Measurements from ENCODE around the gene TBC1D5.
"Not testable (repeated sequence)": the region's sequence is repeated elsewhere in the genome, so short reads cannot be mapped to it uniquely, and the experiment has no call there.

The TBC1D5 gene

GRCh38 chr3:17655743-17656142, 86.7 kb downstream of the TBC1D5 start:
- no peak overlapping the region for H3K9ac ChIP-seq (ENCODE audit: low read depth in 1 of 2, low read length in 2 of 2)
- H3K4me3 ChIP-seq (ENCODE audit: low read length in 2 of 2) = no peak overlapping the region
- no peaks in the 10 kb centered on the region for H3K4me1 ChIP-seq (ENCODE audit: control insufficient read depth in 2 of 2, insufficient read depth in 2 of 2, low read length in 2 of 2)
- no peaks in the 10 kb centered on the region for H3K9me3 ChIP-seq (ENCODE audit: control insufficient read depth in 2 of 2, low read length in 2 of 2)
- H3K27me3 ChIP-seq (ENCODE audit: control insufficient read depth in 2 of 2, insufficient read depth in 2 of 2, low read length in 2 of 2) = no peaks in the 10 kb centered on the region
- no peak overlapping the region for H3K27ac ChIP-seq (ENCODE audit: low read depth in 2 of 2, low read length in 2 of 2)
- H3K36me3 ChIP-seq (ENCODE audit: control insufficient read depth in 2 of 2, insufficient read depth in 2 of 2, low read length in 2 of 2) = no peaks in the 10 kb centered on the region

- not testable (repeated sequence) for H3K36me3 ChIP-seq (ENCODE audit: control insufficient read depth in 2 of 2, insufficient read depth in 2 of 2, low read length in 2 of 2); H3K4me3 ChIP-seq (ENCODE audit: low read length in 2 of 2); H3K27me3 ChIP-seq (ENCODE audit: control insufficient read depth in 2 of 2, insufficient read depth in 2 of 2, low read length in 2 of 2); H3K4me1 ChIP-seq (ENCODE audit: control insufficient read depth in 2 of 2, insufficient read depth in 2 of 2, low read length in 2 of 2); H3K27ac ChIP-seq (ENCODE audit: low read depth in 2 of 2, low read length in 2 of 2); H3K9me3 ChIP-seq (ENCODE audit: control insufficient read depth in 2 of 2, low read length in 2 of 2); H3K9ac ChIP-seq (ENCODE audit: low read depth in 1 of 2, low read length in 2 of 2)
These were observed 92.7 kb downstream of the TBC1D5 start for GRCh38 chr3:17649748-17650147.

DNA sequence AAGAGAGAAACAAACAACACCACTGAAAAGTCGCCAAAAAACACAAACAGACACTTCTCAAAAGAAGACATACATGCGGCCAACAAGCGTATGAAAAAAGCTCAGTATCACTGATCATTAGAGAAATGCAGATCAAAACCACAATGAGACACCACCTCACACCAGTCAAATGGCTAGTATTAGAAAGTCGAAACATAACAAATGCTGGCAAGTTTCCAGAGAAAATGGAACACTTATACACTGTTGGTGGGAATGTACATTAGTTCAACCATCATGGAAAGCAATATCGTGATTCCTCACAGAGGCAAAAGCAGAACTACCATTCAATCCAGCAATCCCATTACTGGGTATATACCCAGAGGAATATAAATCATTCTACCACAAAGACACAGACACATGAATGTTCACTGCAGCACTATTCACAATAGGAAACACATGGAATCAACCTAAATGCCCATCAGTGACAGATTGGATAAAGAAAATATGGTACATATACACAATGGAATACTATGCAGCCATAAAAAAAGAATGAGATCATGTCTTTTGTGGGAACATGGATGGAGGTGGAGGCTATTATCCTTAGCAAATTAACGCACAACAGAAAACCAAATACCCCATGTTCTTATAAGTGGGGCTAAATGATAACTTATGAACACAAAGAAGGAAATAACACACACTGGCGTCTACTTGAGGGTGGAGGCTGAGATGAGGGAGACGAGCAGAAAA, 93.6 kb downstream of the TBC1D5 start:
- H3K4me3 ChIP-seq (ENCODE audit: low read length in 2 of 2); H3K36me3 ChIP-seq (ENCODE audit: control insufficient read depth in 2 of 2, insufficient read depth in 2 of 2, low read length in 2 of 2); H3K9ac ChIP-seq (ENCODE audit: low read depth in 1 of 2, low read length in 2 of 2); H3K27me3 ChIP-seq (ENCODE audit: control insufficient read depth in 2 of 2, insufficient read depth in 2 of 2, low read length in 2 of 2); H3K4me1 ChIP-seq (ENCODE audit: control insufficient read depth in 2 of 2, insufficient read depth in 2 of 2, low read length in 2 of 2); H3K9me3 ChIP-seq (ENCODE audit: control insufficient read depth in 2 of 2, low read length in 2 of 2); H3K27ac ChIP-seq (ENCODE audit: low read depth in 2 of 2, low read length in 2 of 2): not testable (repeated sequence)

- H3K27me3 ChIP-seq (ENCODE audit: control insufficient read depth in 2 of 2, insufficient read depth in 2 of 2, low read length in 2 of 2) = no peaks in the 10 kb centered on the region
- no peak overlapping the region for H3K27ac ChIP-seq (ENCODE audit: low read depth in 2 of 2, low read length in 2 of 2)
- no peak overlapping the region for H3K4me3 ChIP-seq (ENCODE audit: low read length in 2 of 2)
- H3K9ac ChIP-seq (ENCODE audit: low read depth in 1 of 2, low read length in 2 of 2) = no peak overlapping the region
- H3K36me3 ChIP-seq (ENCODE audit: control insufficient read depth in 2 of 2, insufficient read depth in 2 of 2, low read length in 2 of 2) = no peaks in the 10 kb centered on the region
- no peaks in the 10 kb centered on the region for H3K4me1 ChIP-seq (ENCODE audit: control insufficient read depth in 2 of 2, insufficient read depth in 2 of 2, low read length in 2 of 2)
- no peaks in the 10 kb centered on the region for H3K9me3 ChIP-seq (ENCODE audit: control insufficient read depth in 2 of 2, low read length in 2 of 2)
These were observed 97.2 kb downstream of the TBC1D5 start for GRCh38 chr3:17645074-17645698.

DNA sequence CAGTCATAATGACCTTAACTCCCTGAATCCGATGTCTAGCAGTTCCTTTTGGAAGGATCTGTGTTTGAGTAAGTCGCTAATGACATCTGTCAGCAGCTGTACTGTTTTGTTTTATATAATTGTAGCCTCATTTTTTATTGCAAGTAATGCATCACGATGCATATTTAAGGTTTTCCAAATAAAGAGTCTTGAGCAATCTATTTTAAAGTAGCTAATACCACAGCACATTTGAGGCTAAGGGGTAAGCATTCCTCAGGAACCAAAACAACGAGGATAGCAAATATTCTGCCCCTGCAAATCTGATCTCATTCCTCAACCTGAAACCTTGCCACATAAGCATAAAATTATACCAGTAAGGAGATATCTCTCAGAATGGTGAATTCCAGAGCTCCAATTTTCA, 98.7 kb downstream of the TBC1D5 start:
- H3K27me3 ChIP-seq (ENCODE audit: control insufficient read depth in 2 of 2, insufficient read depth in 2 of 2, low read length in 2 of 2) = no peaks in the 10 kb centered on the region

DNA sequence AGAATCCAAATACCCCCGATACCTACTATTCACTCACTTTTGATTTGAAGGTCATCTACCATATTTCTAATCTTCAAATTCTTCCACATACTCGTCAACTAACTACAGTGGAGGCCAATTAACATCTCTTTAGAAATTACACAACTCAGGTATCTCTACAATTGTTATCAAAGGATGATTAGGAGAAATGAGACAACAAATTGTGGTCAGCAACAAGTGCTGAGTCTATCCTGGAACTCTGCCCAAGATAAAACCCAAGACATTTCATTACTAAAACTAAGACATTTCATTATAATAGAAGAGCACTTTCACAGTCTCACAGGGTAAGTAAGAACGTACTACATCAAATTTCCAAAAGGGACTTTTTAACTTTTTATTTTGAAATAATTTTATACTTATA, 100.0 kb downstream of the TBC1D5 start:
- Histone ChIP-seq H3K9me3 (ENCODE audit: control insufficient read depth in 2 of 2, low read length in 2 of 2) (no peaks in the 10 kb centered on the region), H3K4me3 (ENCODE audit: low read length in 2 of 2) (no peak overlapping the region), H3K4me1 (ENCODE audit: control insufficient read depth in 2 of 2, insufficient read depth in 2 of 2, low read length in 2 of 2) (no peaks in the 10 kb centered on the region), H3K27me3 (ENCODE audit: control insufficient read depth in 2 of 2, insufficient read depth in 2 of 2, low read length in 2 of 2) (no peaks in the 10 kb centered on the region), H3K36me3 (ENCODE audit: control insufficient read depth in 2 of 2, insufficient read depth in 2 of 2, low read length in 2 of 2) (no peaks in the 10 kb centered on the region), H3K27ac (ENCODE audit: low read depth in 2 of 2, low read length in 2 of 2) (no peak overlapping the region), H3K9ac (ENCODE audit: low read depth in 1 of 2, low read length in 2 of 2) (no peak overlapping the region)

More for the DNA sequence above, 98.7 kb downstream of the TBC1D5 start:
- Histone ChIP-seq H3K4me3 (ENCODE audit: low read length in 2 of 2) (no peak overlapping the region), H3K27ac (ENCODE audit: low read depth in 2 of 2, low read length in 2 of 2) (no peak overlapping the region), H3K36me3 (ENCODE audit: control insufficient read depth in 2 of 2, insufficient read depth in 2 of 2, low read length in 2 of 2) (no peaks in the 10 kb centered on the region), H3K9me3 (ENCODE audit: control insufficient read depth in 2 of 2, low read length in 2 of 2) (no peaks in the 10 kb centered on the region), H3K9ac (ENCODE audit: low read depth in 1 of 2, low read length in 2 of 2) (no peak overlapping the region), H3K4me1 (ENCODE audit: control insufficient read depth in 2 of 2, insufficient read depth in 2 of 2, low read length in 2 of 2) (no peaks in the 10 kb centered on the region)

- Histone ChIP-seq H3K27me3 (ENCODE audit: control insufficient read depth in 2 of 2, insufficient read depth in 2 of 2, low read length in 2 of 2) (no peaks in the 10 kb centered on the region), H3K27ac (ENCODE audit: low read depth in 2 of 2, low read length in 2 of 2) (no peak overlapping the region), H3K4me3 (ENCODE audit: low read length in 2 of 2) (no peak overlapping the region), H3K36me3 (ENCODE audit: control insufficient read depth in 2 of 2, insufficient read depth in 2 of 2, low read length in 2 of 2) (no peaks in the 10 kb centered on the region), H3K9me3 (ENCODE audit: control insufficient read depth in 2 of 2, low read length in 2 of 2) (no peaks in the 10 kb centered on the region), H3K4me1 (ENCODE audit: control insufficient read depth in 2 of 2, insufficient read depth in 2 of 2, low read length in 2 of 2) (no peaks in the 10 kb centered on the region), H3K9ac (ENCODE audit: low read depth in 1 of 2, low read length in 2 of 2) (no peak overlapping the region)
These were observed 102.0 kb downstream of the TBC1D5 start for GRCh38 chr3:17640466-17640865.

DNA sequence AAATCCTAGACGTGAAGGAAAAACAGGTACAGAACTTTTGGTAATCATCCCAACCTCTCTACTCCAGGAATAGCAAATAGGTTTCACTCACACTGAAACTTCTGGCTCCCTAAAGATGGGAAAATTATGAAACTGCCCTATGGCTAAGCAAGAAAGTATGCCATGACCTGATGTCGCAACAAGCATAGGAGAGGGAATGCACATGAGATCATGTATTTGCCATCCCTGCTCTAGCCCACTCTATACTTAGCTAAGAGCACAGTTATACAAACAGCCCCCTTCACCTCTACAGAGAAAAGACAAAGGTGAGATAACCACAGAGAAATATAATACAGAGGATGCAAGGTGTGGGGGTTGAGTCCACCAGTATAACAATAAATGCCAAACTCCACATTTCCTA, 102.7 kb downstream of the TBC1D5 start:
- Histone ChIP-seq H3K4me1 (ENCODE audit: control insufficient read depth in 2 of 2, insufficient read depth in 2 of 2, low read length in 2 of 2) (no peaks in the 10 kb centered on the region), H3K4me3 (ENCODE audit: low read length in 2 of 2) (no peak overlapping the region), H3K9ac (ENCODE audit: low read depth in 1 of 2, low read length in 2 of 2) (no peak overlapping the region), H3K27me3 (ENCODE audit: control insufficient read depth in 2 of 2, insufficient read depth in 2 of 2, low read length in 2 of 2) (no peaks in the 10 kb centered on the region), H3K36me3 (ENCODE audit: control insufficient read depth in 2 of 2, insufficient read depth in 2 of 2, low read length in 2 of 2) (no peaks in the 10 kb centered on the region), H3K9me3 (ENCODE audit: control insufficient read depth in 2 of 2, low read length in 2 of 2) (no peaks in the 10 kb centered on the region), H3K27ac (ENCODE audit: low read depth in 2 of 2, low read length in 2 of 2) (no peak overlapping the region)

DNA sequence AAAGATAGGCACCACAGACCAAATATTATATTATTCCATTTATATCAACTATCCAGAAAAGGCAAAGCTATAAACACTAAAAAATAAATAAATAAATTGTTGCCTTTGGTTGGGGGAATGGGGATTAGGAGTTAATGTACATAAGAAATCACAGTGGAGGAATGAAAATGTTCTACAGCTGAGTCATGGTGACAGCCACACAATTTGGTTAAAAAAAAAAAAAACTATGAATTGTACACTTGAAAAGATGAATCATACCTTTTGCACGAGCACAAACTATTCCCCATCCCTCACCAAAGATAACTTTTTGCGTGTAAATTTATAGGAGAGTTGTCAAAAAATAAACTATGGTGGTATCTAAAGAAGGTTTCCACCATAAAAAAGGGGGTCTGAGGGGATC, 103.2 kb downstream of the TBC1D5 start:
- Histone ChIP-seq H3K27ac (ENCODE audit: low read depth in 2 of 2, low read length in 2 of 2) (no peak overlapping the region), H3K9me3 (ENCODE audit: control insufficient read depth in 2 of 2, low read length in 2 of 2) (no peaks in the 10 kb centered on the region), H3K4me3 (ENCODE audit: low read length in 2 of 2) (no peak overlapping the region), H3K4me1 (ENCODE audit: control insufficient read depth in 2 of 2, insufficient read depth in 2 of 2, low read length in 2 of 2) (no peaks in the 10 kb centered on the region), H3K36me3 (ENCODE audit: control insufficient read depth in 2 of 2, insufficient read depth in 2 of 2, low read length in 2 of 2) (no peaks in the 10 kb centered on the region), H3K27me3 (ENCODE audit: control insufficient read depth in 2 of 2, insufficient read depth in 2 of 2, low read length in 2 of 2) (no peaks in the 10 kb centered on the region), H3K9ac (ENCODE audit: low read depth in 1 of 2, low read length in 2 of 2) (no peak overlapping the region)

- H3K4me1 ChIP-seq (ENCODE audit: control insufficient read depth in 2 of 2, insufficient read depth in 2 of 2, low read length in 2 of 2) = no peaks in the 10 kb centered on the region
- no peak overlapping the region for H3K27ac ChIP-seq (ENCODE audit: low read depth in 2 of 2, low read length in 2 of 2)
- H3K36me3 ChIP-seq (ENCODE audit: control insufficient read depth in 2 of 2, insufficient read depth in 2 of 2, low read length in 2 of 2) = no peaks in the 10 kb centered on the region
- H3K27me3 ChIP-seq (ENCODE audit: control insufficient read depth in 2 of 2, insufficient read depth in 2 of 2, low read length in 2 of 2) = no peaks in the 10 kb centered on the region
- no peak overlapping the region for H3K4me3 ChIP-seq (ENCODE audit: low read length in 2 of 2)
- H3K9ac ChIP-seq (ENCODE audit: low read depth in 1 of 2, low read length in 2 of 2) = no peak overlapping the region
- H3K9me3 ChIP-seq (ENCODE audit: control insufficient read depth in 2 of 2, low read length in 2 of 2) = no peaks in the 10 kb centered on the region
These were observed 104.1 kb downstream of the TBC1D5 start for GRCh38 chr3:17638356-17638755.

Data from mucosa of rectum (tissue), 2 donors.